ENCODE results near the gene ZMYND12. TPM values are rescaled to one million over a fixed set of nuclear protein-coding genes. Genes with fewer than 3 reads are reported as not detected.
"Not testable (repeated sequence)": the region's sequence is repeated elsewhere in the genome, so short reads cannot be mapped to it uniquely, and the experiment has no call there.

Gene ZMYND12
- total RNA-seq, 1 experiment from 2014 or later, result not detected

DNA sequence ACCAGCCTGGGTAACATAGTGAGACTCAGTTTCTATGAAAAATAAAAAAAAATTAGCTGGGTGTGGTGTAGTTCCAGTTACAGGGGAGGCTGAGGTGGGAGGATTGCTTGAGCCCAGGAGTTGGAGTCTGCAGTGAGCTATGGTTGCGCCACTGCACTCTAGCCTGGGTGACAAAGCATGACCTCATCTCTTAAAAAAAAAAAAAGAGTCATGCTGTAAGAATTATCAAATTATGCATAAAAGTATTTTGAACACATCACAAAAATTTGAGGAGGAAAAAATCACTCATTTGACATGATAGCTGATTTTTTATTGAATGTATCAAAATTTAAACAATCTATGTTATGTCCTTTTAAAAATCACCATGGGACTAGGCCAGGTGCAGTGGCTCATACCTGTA lies 25.1 kb upstream of the ZMYND12 start:
- Histone ChIP-seq H3K9ac (ENCODE audit: low read length) (no peak overlapping the region), H3F3A (ENCODE audit: low read length, unreplicated experiment) (no peaks in the 10 kb centered on the region), H3K4me2 (ENCODE audit: low read length) (no peak overlapping the region), H3K4me3 (ENCODE audit: low read length) (no peak overlapping the region), H3K9me2 (replicated peaks; ENCODE audit: low read length) (no peaks in the 10 kb centered on the region), H3K36me3 (ENCODE audit: low read depth, low read length) (no peaks in the 10 kb centered on the region), H3K9me3 (ENCODE audit: low read length) (no peaks in the 10 kb centered on the region), H3K27me3 (ENCODE audit: low read length) (no peaks in the 10 kb centered on the region), H3K79me2 (ENCODE audit: low read length) (no peaks in the 10 kb centered on the region), H3K4me1 (ENCODE audit: insufficient read depth, low read length) (no peaks in the 10 kb centered on the region), H3K27ac (ENCODE audit: low read length) (no peak overlapping the region), H2AFZ (ENCODE audit: low read length) (no peak overlapping the region), H4K20me1 (ENCODE audit: low read length) (no peaks in the 10 kb centered on the region)
- BruUV-seq (replicated peaks), result no TSS peak
- CTCF ChIA-PET, result no interaction called here
- DNase-seq (no peak), ATAC-seq (no peak)
- POLR2A ChIA-PET (ENCODE audit: unreplicated experiment), result no interaction called here
- intact Hi-C loops (cut with micrococcal nuclease), result no loop called here
- TF ChIP-seq, protein P1, sequence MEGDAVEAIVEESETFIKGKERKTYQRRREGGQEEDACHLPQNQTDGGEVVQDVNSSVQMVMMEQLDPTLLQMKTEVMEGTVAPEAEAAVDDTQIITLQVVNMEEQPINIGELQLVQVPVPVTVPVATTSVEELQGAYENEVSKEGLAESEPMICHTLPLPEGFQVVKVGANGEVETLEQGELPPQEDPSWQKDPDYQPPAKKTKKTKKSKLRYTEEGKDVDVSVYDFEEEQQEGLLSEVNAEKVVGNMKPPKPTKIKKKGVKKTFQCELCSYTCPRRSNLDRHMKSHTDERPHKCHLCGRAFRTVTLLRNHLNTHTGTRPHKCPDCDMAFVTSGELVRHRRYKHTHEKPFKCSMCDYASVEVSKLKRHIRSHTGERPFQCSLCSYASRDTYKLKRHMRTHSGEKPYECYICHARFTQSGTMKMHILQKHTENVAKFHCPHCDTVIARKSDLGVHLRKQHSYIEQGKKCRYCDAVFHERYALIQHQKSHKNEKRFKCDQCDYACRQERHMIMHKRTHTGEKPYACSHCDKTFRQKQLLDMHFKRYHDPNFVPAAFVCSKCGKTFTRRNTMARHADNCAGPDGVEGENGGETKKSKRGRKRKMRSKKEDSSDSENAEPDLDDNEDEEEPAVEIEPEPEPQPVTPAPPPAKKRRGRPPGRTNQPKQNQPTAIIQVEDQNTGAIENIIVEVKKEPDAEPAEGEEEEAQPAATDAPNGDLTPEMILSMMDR (conservative IDR thresholded peaks at IDR 0.05; ENCODE audit: low read depth, low read length), result no peak
- no peak for TF ChIP-seq EZH2phosphoT487 (IDR thresholded peaks at IDR 0.05; ENCODE audit: borderline replicate concordance, low read length)
- no peak for TF ChIP-seq EZH2 (IDR thresholded peaks at IDR 0.05; ENCODE audit: low read length, unreplicated experiment)

GRCh38 chr1:42479621-42480020 lies 23.8 kb upstream of the ZMYND12 start:
- Histone ChIP-seq H3K4me1 (ENCODE audit: insufficient read depth, low read length) (no peaks in the 10 kb centered on the region), H2AFZ (ENCODE audit: low read length) (no peak overlapping the region), H3K9me2 (replicated peaks; ENCODE audit: low read length) (no peaks in the 10 kb centered on the region), H3K27me3 (ENCODE audit: low read length) (no peaks in the 10 kb centered on the region), H3K36me3 (ENCODE audit: low read depth, low read length) (no peaks in the 10 kb centered on the region), H3K9me3 (ENCODE audit: low read length) (no peaks in the 10 kb centered on the region), H3K4me3 (ENCODE audit: low read length) (no peak overlapping the region), H3K9ac (ENCODE audit: low read length) (no peak overlapping the region), H3K4me2 (ENCODE audit: low read length) (no peak overlapping the region), H3K27ac (ENCODE audit: low read length) (no peak overlapping the region), H3K79me2 (ENCODE audit: low read length) (no peaks in the 10 kb centered on the region), H3F3A (ENCODE audit: low read length, unreplicated experiment) (no peaks in the 10 kb centered on the region), H4K20me1 (ENCODE audit: low read length) (no peaks in the 10 kb centered on the region)
- peak; percentile 55 for DNase-seq
- intact Hi-C loops (cut with micrococcal nuclease), result no loop called here
- CTCF ChIA-PET, result no interaction called here
- no peak for TF ChIP-seq EZH2phosphoT487 (IDR thresholded peaks at IDR 0.05; ENCODE audit: borderline replicate concordance, low read length)
- TF ChIP-seq, protein P1 (conservative IDR thresholded peaks at IDR 0.05; ENCODE audit: low read depth, low read length), result peak; percentile 47; the same call in 1 of the 2 replicates
- peak; percentile 72 for ATAC-seq
- POLR2A ChIA-PET (ENCODE audit: unreplicated experiment), result no interaction called here
- BruUV-seq (replicated peaks), result no TSS peak

GRCh38 chr1:42477775-42478174 lies 22.0 kb upstream of the ZMYND12 start:
- POLR2A ChIA-PET (ENCODE audit: unreplicated experiment), result no interaction called here
- TF ChIP-seq EZH2phosphoT487 (IDR thresholded peaks at IDR 0.05; ENCODE audit: borderline replicate concordance, low read length), result no peak
- no peak for TF ChIP-seq EZH2 (IDR thresholded peaks at IDR 0.05; ENCODE audit: low read length, unreplicated experiment)
- TF ChIP-seq, protein P1 (conservative IDR thresholded peaks at IDR 0.05; ENCODE audit: low read depth, low read length), result no peak

DNA sequence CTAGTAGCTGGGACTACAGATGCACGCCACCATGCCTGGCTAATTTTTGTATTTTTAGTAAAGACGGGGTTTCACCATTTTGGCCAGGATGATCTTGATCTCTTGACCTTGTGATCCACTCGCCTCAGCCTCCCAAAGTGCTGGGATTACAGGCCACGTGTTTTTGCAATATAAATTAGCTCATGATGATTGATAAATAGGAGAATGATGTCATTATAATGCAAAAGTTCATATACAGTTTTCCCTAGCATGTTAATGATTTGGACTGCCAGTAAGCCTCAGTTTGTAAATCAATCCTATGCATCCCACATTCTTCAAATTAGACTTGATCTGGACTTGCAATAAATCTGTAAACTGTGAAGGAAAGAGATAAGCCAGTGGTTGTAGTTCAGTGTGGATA lies 21.5 kb upstream of the ZMYND12 start:
- H3K4me1 ChIP-seq (ENCODE audit: insufficient read depth, low read length); H3K27me3 ChIP-seq (ENCODE audit: low read length); H3F3A ChIP-seq (ENCODE audit: low read length, unreplicated experiment); CTCF ChIA-PET; H3K36me3 ChIP-seq (ENCODE audit: low read depth, low read length); H2AFZ ChIP-seq (ENCODE audit: low read length); H4K20me1 ChIP-seq (ENCODE audit: low read length); ATAC-seq; H3K4me3 ChIP-seq (ENCODE audit: low read length); BruUV-seq (replicated peaks); H3K79me2 ChIP-seq (ENCODE audit: low read length); H3K9me2 ChIP-seq (replicated peaks; ENCODE audit: low read length); H3K4me2 ChIP-seq (ENCODE audit: low read length); DNase-seq; H3K9ac ChIP-seq (ENCODE audit: low read length); H3K9me3 ChIP-seq (ENCODE audit: low read length); intact Hi-C loops (cut with micrococcal nuclease); POLR2A ChIA-PET (ENCODE audit: unreplicated experiment); H3K27ac ChIP-seq (ENCODE audit: low read length): not testable (repeated sequence)

More at GRCh38 chr1:42477775-42478174, 22.0 kb upstream of the ZMYND12 start:
- BruUV-seq (replicated peaks), result no TSS peak
- intact Hi-C loops (cut with micrococcal nuclease), result no loop called here
- no peaks in the 10 kb centered on the region for H3K36me3 ChIP-seq (ENCODE audit: low read depth, low read length)
- H3K4me2 ChIP-seq (ENCODE audit: low read length), result no peak overlapping the region
- CTCF ChIA-PET, result no interaction called here
- H3K9ac ChIP-seq (ENCODE audit: low read length), result no peak overlapping the region
- no peak for DNase-seq
- no peak overlapping the region for H3K4me3 ChIP-seq (ENCODE audit: low read length)
- no peak overlapping the region for H3K27ac ChIP-seq (ENCODE audit: low read length)
- H2AFZ ChIP-seq (ENCODE audit: low read length), result no peak overlapping the region
- H3F3A ChIP-seq (ENCODE audit: low read length, unreplicated experiment), result no peaks in the 10 kb centered on the region
- H3K9me3 ChIP-seq (ENCODE audit: low read length), result no peaks in the 10 kb centered on the region
- ATAC-seq, result no peak
- no peaks in the 10 kb centered on the region for H4K20me1 ChIP-seq (ENCODE audit: low read length)
- no peaks in the 10 kb centered on the region for H3K9me2 ChIP-seq (replicated peaks; ENCODE audit: low read length)
- H3K27me3 ChIP-seq (ENCODE audit: low read length), result no peaks in the 10 kb centered on the region
- H3K4me1 ChIP-seq (ENCODE audit: insufficient read depth, low read length), result no peaks in the 10 kb centered on the region
- H3K79me2 ChIP-seq (ENCODE audit: low read length), result no peaks in the 10 kb centered on the region
